ENCODE results near the gene TRIM3.

- TF ChIP-seq ZC3H10 (CRISPR knock-in tag; IDR thresholded peaks at IDR 0.05) (no peak), ARNTL (CRISPR knock-in tag; IDR thresholded peaks at IDR 0.05; ENCODE audit: borderline replicate concordance, low read depth) (no peak), ZFP30 (CRISPR knock-in tag; IDR thresholded peaks at IDR 0.05) (no peak), ZFP3 (CRISPR knock-in tag; IDR thresholded peaks at IDR 0.05) (no peak), ZNF565 (CRISPR knock-in tag; conservative IDR thresholded peaks at IDR 0.05; ENCODE audit: low read depth) (no peak), TCF4 (CRISPR knock-in tag; IDR thresholded peaks at IDR 0.05; ENCODE audit: borderline replicate concordance) (no peak), PATZ1 (CRISPR knock-in tag; IDR thresholded peaks at IDR 0.05; ENCODE audit: borderline replicate concordance) (no peak), GLIS3 (CRISPR knock-in tag; IDR thresholded peaks at IDR 0.05) (no peak), PPARA (CRISPR knock-in tag; IDR thresholded peaks at IDR 0.05; ENCODE audit: borderline replicate concordance) (no peak), BACH2 (CRISPR knock-in tag; IDR thresholded peaks at IDR 0.05; ENCODE audit: borderline replicate concordance) (no peak), CSDC2 (CRISPR knock-in tag; IDR thresholded peaks at IDR 0.05) (no peak), RARB (CRISPR knock-in tag; IDR thresholded peaks at IDR 0.05) (no peak)
- TF ChIP-seq, protein P1, sequence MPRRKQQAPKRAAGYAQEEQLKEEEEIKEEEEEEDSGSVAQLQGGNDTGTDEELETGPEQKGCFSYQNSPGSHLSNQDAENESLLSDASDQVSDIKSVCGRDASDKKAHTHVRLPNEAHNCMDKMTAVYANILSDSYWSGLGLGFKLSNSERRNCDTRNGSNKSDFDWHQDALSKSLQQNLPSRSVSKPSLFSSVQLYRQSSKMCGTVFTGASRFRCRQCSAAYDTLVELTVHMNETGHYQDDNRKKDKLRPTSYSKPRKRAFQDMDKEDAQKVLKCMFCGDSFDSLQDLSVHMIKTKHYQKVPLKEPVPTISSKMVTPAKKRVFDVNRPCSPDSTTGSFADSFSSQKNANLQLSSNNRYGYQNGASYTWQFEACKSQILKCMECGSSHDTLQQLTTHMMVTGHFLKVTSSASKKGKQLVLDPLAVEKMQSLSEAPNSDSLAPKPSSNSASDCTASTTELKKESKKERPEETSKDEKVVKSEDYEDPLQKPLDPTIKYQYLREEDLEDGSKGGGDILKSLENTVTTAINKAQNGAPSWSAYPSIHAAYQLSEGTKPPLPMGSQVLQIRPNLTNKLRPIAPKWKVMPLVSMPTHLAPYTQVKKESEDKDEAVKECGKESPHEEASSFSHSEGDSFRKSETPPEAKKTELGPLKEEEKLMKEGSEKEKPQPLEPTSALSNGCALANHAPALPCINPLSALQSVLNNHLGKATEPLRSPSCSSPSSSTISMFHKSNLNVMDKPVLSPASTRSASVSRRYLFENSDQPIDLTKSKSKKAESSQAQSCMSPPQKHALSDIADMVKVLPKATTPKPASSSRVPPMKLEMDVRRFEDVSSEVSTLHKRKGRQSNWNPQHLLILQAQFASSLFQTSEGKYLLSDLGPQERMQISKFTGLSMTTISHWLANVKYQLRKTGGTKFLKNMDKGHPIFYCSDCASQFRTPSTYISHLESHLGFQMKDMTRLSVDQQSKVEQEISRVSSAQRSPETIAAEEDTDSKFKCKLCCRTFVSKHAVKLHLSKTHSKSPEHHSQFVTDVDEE (CRISPR knock-in tag; IDR thresholded peaks at IDR 0.05) = no peak
These were observed 8.7 kb upstream of the TRIM3 start for GRCh38 chr11:6482441-6482840.

Data from SK-N-SH treated with all-trans-retinoic acid at 6 μM for 48 hours (cell line).